Right lobe of liver (tissue), 6 donors: ENCODE results near the gene TMEM240. TPM values are rescaled to one million over a fixed set of nuclear protein-coding genes. Genes with fewer than 3 reads are reported as not detected.

ENCODE experiments used
- ATAC-seq, 4 donors: fragments of 200-7000 bp; cut with Tn5 transposase; one replicate each; pipeline ENCODE4 v1.9.1; 2020; ENCODE audit warnings: mild to moderate bottlenecking in 4 of 4, moderate library complexity in 4 of 4
- DNase-seq, 3 donors: peaks; one replicate each; pipeline ENCODE4 v3.0.0-alpha.2; 2020
- H3K27ac ChIP-seq, 3 donors: fragments of 200-600 bp; one replicate each; pipeline ENCODE4 v1.8.0; 2022
- H3K27me3 ChIP-seq, 2 donors: fragments of 200-600 bp; one replicate each; pipeline ENCODE4 v1.8.0; 2022
- H3K36me3 ChIP-seq, 4 donors: fragments of 200-600 bp; sonication (generic) in 1 of 4; one replicate each; pipeline versions ENCODE4 v1.5.1 to v1.8.0; 2017 to 2022; ENCODE audit warnings: control low read depth in 1 of 4
- H3K4me1 ChIP-seq, 4 donors: fragments of 200-600 bp; sonication (generic) in 1 of 4; one replicate each; pipeline versions ENCODE4 v1.5.1 to v1.8.0; 2017 to 2022; ENCODE audit warnings: control low read depth in 1 of 4
- H3K4me3 ChIP-seq, 3 donors: fragments of 200-600 bp; one replicate each; pipeline ENCODE4 v1.8.0; 2022
- H3K9me3 ChIP-seq, 4 donors: fragments of 200-600 bp; sonication (generic) in 1 of 4; one replicate each; pipeline versions ENCODE4 v1.5.1 to v1.8.0; 2017 to 2022; ENCODE audit warnings: control low read depth in 1 of 4
- POLR2A ChIP-seq: fragments of 450-650 bp; IDR thresholded peaks from one replicate; pipeline ENCODE4 v1.6.1; 2017; ENCODE audit warnings: antibody characterized with exemption, mild to moderate bottlenecking
- WGBS: methylation state at CpG from one replicate; pipeline ENCODE4 v1.1.6; 2018; ENCODE audit warnings: low coverage, low lambda C conversion rate; ENCODE audit not compliant: insufficient coverage; ENCODE audit errors: missing lambda C conversion rate; 5-methylcytosine and 5-hydroxymethylcytosine counted together
- intact Hi-C, 2 donors: fragments of 100-400 bp; cut with DNase I; formaldehyde crosslinking; loops; one replicate each; pipeline versions ENCODE4 v1.11.2 to v1.14.1; 2022
- total RNA-seq, 6 experiments: library from RNA; depleted of rRNA in 2 of 6; stranded (reverse); fragments of >200 nt in 2 of 6; fragmentation: NEBNext Ultra II Directional in 3 of 6; extraction: Animal tissue kit (Norgen Biotek cat#: 25700) in 3 of 6; gene quantifications; one replicate each; pipeline versions ENCODE4 v1.1.0 to v1.2.4, GENCODE V29; 2016 to 2023
- TF ChIP-seq, protein P1 (sequence below), 4 donors: fragments of 200-600 bp in 3 of 4; fragments of 450-650 bp in 1 of 4; IDR thresholded peaks; one replicate each; pipeline versions ENCODE4 v1.5.1 to v1.8.0; 2016 to 2022; ENCODE audit warnings: antibody characterized with exemption in 4 of 4, mild to moderate bottlenecking in 2 of 4
- donor health status: DM: no; HTN: yes; CAD: no.
- donor health status: DM: no; HTN: no; CAD: no.
- donor health status: DM: no; HTN: no; CAD: no.
- donor health status: DM: no; HTN: yes; CAD: no.
- donor health status: DM: no; HTN: yes; CAD: no.

Gene TMEM240
- total RNA-seq, 6 experiments from 2014 or later, result 0.40 TPM; not detected in 5

- no peak for TF ChIP-seq POLR2A
- TF ChIP-seq, protein P1, sequence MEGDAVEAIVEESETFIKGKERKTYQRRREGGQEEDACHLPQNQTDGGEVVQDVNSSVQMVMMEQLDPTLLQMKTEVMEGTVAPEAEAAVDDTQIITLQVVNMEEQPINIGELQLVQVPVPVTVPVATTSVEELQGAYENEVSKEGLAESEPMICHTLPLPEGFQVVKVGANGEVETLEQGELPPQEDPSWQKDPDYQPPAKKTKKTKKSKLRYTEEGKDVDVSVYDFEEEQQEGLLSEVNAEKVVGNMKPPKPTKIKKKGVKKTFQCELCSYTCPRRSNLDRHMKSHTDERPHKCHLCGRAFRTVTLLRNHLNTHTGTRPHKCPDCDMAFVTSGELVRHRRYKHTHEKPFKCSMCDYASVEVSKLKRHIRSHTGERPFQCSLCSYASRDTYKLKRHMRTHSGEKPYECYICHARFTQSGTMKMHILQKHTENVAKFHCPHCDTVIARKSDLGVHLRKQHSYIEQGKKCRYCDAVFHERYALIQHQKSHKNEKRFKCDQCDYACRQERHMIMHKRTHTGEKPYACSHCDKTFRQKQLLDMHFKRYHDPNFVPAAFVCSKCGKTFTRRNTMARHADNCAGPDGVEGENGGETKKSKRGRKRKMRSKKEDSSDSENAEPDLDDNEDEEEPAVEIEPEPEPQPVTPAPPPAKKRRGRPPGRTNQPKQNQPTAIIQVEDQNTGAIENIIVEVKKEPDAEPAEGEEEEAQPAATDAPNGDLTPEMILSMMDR (IDR thresholded peaks at IDR 0.05), result no peak
- Histone ChIP-seq H3K36me3 (no peaks in the 10 kb centered on the region), H3K27me3 (no peaks in the 10 kb centered on the region), H3K27ac (no peak overlapping the region), H3K9me3 (no peaks in the 10 kb centered on the region), H3K4me3 (no peak overlapping the region), H3K4me1 (peaks cover 0 to 6% (median 0%) of the 10 kb centered on the region in 4 donors)
- DNase-seq (peak in 1 of 3 donors; percentile 52), ATAC-seq (no peak)
- intact Hi-C loops, result no loop called here
- 86% methylated on average over 16 of the region's 33 CpGs for WGBS
Observed at GRCh38 chr1:1551524-1552262, 11.3 kb upstream of the TMEM240 start.

- ATAC-seq, result peak in 2 of 4 donors; percentile 14 to 30
Observed at GRCh38 chr1:1550591-1551432, 10.4 kb upstream of the TMEM240 start.

DNA sequence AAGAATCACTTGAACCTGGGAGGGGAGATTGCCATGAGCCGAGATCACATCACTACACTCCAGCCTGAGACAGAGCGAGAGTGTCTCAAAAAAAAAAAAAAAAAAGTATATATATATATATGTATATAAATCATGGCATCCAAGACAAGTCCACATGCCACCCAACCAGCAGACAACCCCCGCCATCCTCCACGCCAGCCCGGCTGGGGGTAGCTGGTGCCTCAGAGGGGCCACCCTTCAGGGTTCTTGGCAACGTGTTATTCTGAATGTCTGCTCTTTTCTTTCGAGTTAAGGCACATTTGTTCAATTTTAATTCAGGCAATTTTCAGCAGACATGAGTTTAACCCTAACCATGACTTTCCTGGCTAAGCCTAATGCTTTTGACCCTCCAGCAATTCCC, 9.7 kb upstream of the TMEM240 start:
- TF ChIP-seq POLR2A, result no peak
- TF ChIP-seq, protein P1 (IDR thresholded peaks at IDR 0.05), result no peak
- intact Hi-C loops, result no loop called here

More at GRCh38 chr1:1550591-1551432, 10.4 kb upstream of the TMEM240 start:
- intact Hi-C loops, result no loop called here
- no peaks in the 10 kb centered on the region for H3K36me3 ChIP-seq
- no peak for TF ChIP-seq POLR2A
- TF ChIP-seq, protein P1 (IDR thresholded peaks at IDR 0.05), result peak in 2 of 4 donors; percentile 12 to 27
- H3K27me3 ChIP-seq, result no peaks in the 10 kb centered on the region
- H3K27ac ChIP-seq, result no peak overlapping the region
- DNase-seq, result no peak
- 66% methylated on average over 4 of the region's 15 CpGs for WGBS
- peaks cover 0 to 6% (median 0%) of the 10 kb centered on the region in 4 donors for H3K4me1 ChIP-seq
- no peaks in the 10 kb centered on the region for H3K9me3 ChIP-seq
- no peak overlapping the region for H3K4me3 ChIP-seq

DNA sequence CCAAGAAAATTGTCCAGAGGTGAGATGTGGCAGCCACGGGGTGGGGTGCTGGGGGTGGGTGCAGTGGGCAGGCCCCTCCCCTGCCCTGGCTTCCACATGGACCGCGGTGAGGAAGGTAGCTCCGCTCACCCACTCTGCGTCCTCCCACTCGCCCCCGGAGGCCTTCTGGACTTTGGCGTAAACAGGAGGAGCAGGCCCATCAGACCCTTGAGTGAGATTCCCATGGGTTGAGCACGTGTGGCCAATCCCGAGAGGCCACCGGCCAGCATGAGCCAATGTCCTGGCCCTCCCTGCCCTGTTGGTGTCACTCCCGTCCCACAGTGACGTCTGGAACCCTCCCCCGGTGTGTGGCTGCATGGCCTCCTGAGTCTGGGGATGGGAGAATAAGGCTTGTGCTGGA, 8.2 kb upstream of the TMEM240 start:
- Histone ChIP-seq H3K36me3 (no peaks in the 10 kb centered on the region), H3K27me3 (no peaks in the 10 kb centered on the region), H3K9me3 (no peaks in the 10 kb centered on the region), H3K4me3 (no peak overlapping the region), H3K4me1 (no peaks in the 10 kb centered on the region), H3K27ac (no peak overlapping the region)
- DNase-seq (peak in 1 of 3 donors; percentile 55), ATAC-seq (no peak)
- whole genome bisulfite sequencing, result no CpG with 5 or more reads among the region's 14 CpGs
- intact Hi-C loops, result no loop called here
- TF ChIP-seq, protein P1 (IDR thresholded peaks at IDR 0.05), result no peak
- TF ChIP-seq POLR2A, result no peak

More for the DNA sequence above, 9.7 kb upstream of the TMEM240 start:
- ATAC-seq (no peak), DNase-seq (no peak)
- 86% methylated on average over 6 of the region's 7 CpGs for WGBS
- Histone ChIP-seq H3K27me3 (no peaks in the 10 kb centered on the region), H3K4me1 (peaks cover 0 to 3% (median 0%) of the 10 kb centered on the region in 4 donors), H3K4me3 (no peak overlapping the region), H3K36me3 (no peaks in the 10 kb centered on the region), H3K27ac (no peak overlapping the region), H3K9me3 (no peaks in the 10 kb centered on the region)
